GM06990 (cell line): ENCODE data around the gene SLC11A2.

Experiments
- DNase-seq: peaks from one replicate; pipeline ENCODE4 v3.0.0-alpha.2; 2011; ENCODE audit not compliant: insufficient read length; ENCODE audit errors: extremely low read depth
- H3K27me3 ChIP-seq: replicated peaks from 2 replicates; pipeline ENCODE4 v1.6.0; 2011; ENCODE audit warnings: low read length; ENCODE audit not compliant: control insufficient read depth, insufficient read depth
- H3K36me3 ChIP-seq: 2 replicates; pipeline ENCODE4 v1.5.1; 2011; ENCODE audit warnings: low read length; ENCODE audit not compliant: control insufficient read depth, insufficient read depth
- H3K4me3 ChIP-seq: replicated peaks from 2 replicates; pipeline ENCODE4 v1.5.1; 2011; ENCODE audit warnings: low read depth, mild to moderate bottlenecking, control low read depth, low read length
- TF ChIP-seq, protein P1 (sequence below): IDR thresholded peaks from 2 replicates; pipeline ENCODE4 v1.5.1; 2011; ENCODE audit warnings: low read length, control low read depth, mild to moderate bottlenecking, inconsistent platforms; ENCODE audit not compliant: insufficient read depth, poor library complexity, severe bottlenecking

The SLC11A2 gene

DNA sequence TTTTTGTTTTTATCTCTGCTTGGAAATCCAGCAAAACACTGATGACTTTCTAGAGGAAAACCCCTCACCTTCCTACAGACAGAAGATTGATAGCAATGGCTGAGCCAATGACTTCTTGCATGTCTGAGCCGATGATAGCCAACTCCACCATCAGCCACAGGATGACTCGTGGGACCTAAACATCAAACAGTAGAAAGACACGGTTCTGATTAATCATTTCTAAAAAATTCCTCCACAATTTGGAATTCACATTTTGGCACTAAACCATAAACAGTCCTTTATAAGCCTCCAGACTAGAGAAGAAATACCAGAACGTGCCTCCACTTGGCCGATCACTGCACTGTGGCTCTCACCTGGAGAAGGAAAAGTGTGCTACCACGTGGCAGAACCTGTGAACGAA is 25.9 kb downstream of the SLC11A2 start:
- Histone ChIP-seq H3K27me3 (no peaks in the 10 kb centered on the region), H3K4me3 (no peak overlapping the region), H3K36me3 (peaks cover 3% of the 10 kb centered on the region)
- TF ChIP-seq, protein P1, sequence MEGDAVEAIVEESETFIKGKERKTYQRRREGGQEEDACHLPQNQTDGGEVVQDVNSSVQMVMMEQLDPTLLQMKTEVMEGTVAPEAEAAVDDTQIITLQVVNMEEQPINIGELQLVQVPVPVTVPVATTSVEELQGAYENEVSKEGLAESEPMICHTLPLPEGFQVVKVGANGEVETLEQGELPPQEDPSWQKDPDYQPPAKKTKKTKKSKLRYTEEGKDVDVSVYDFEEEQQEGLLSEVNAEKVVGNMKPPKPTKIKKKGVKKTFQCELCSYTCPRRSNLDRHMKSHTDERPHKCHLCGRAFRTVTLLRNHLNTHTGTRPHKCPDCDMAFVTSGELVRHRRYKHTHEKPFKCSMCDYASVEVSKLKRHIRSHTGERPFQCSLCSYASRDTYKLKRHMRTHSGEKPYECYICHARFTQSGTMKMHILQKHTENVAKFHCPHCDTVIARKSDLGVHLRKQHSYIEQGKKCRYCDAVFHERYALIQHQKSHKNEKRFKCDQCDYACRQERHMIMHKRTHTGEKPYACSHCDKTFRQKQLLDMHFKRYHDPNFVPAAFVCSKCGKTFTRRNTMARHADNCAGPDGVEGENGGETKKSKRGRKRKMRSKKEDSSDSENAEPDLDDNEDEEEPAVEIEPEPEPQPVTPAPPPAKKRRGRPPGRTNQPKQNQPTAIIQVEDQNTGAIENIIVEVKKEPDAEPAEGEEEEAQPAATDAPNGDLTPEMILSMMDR: no peak
- no peak for DNase-seq

DNA sequence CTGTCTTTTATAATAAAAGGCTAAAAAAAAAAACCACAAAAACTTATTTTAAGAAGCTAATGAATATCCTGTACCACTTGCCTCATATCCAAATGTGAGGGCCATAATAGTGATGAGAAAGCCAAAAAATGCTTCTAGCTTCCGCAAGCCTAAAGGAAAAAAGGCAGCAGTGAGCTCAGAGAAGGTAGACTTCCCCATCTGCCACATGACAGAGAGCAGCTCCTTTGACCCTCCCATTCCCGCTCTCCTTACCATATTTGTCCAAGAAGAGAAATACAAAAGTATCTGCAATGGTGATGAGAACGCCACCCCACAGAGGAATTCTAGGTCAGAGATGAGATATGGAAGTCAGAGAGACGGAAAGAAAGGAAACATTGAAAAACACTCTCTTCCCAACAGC is 27.1 kb downstream of the SLC11A2 start:
- TF ChIP-seq, protein P1: no peak

DNA sequence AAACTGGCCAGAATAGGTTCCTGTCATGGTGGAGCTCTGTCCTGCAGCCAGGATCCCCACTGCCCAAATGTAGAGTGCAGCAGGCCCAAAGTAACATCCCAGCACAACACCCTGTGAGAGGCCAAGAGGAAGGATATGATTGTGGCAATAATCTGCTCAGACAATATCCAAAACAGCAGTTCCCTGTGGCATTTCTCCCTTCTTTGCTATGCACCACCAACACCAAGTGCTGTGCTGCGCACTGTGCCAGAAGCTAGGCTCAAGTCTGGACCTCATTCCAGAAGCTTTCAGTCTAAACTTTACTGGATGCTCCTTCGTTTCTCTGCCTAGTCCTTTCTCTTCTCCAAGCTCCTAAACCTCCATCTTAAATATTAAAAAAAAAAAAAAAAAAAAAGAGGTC is 33.4 kb downstream of the SLC11A2 start:
- H3K27me3 ChIP-seq: no peaks in the 10 kb centered on the region
- no peak for DNase-seq
- H3K4me3 ChIP-seq: no peak overlapping the region
- H3K36me3 ChIP-seq: peaks cover 12% of the 10 kb centered on the region
- TF ChIP-seq, protein P1: no peak

More for the DNA sequence above, 27.1 kb downstream of the SLC11A2 start:
- H3K36me3 ChIP-seq: peaks cover 3% of the 10 kb centered on the region
- no peak for DNase-seq
- H3K4me3 ChIP-seq: no peak overlapping the region
- H3K27me3 ChIP-seq: no peaks in the 10 kb centered on the region

DNA sequence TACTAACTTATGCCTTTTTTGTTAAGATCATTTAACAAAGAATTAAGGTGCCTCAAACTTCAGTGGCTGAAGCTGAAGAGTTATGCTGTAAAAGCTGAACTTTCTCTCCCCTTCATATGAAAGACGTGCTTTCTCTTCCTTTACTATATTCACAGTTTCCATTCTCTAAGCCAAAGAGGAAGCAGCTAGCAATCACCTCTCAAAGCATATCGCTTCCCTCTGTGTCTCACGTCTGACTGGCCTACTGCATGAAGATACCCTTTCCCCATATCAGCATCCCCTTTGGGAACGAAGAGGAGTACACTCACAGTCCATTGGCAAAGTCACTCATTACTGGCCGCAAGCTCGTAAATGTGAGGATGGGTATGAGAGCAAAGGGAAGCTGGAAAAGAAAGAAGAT is 34.9 kb downstream of the SLC11A2 start:
- no peak for DNase-seq
- TF ChIP-seq, protein P1: no peak
- H3K4me3 ChIP-seq: no peak overlapping the region
- H3K27me3 ChIP-seq: no peaks in the 10 kb centered on the region
- peaks cover 12% of the 10 kb centered on the region for H3K36me3 ChIP-seq

DNA sequence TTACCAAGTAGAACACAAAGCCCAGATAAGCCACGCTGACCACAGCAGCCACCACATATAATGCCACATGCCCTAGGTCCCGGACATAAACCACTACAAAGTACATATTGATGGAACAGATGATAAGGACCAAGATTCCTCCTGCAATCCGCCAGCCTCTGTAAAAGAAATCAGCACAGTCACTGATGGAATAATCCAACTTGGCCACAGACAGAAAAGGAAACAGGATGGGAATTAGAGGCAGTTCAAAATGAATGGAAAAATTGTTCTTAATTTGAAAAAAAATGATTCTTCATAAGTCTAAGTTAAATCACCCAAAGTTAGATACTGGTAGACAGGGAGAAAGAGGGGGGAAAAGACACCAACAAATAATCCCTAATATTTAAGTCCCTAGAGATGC is 35.4 kb downstream of the SLC11A2 start:
- DNase-seq: no peak
- H3K27me3 ChIP-seq: no peaks in the 10 kb centered on the region
- TF ChIP-seq, protein P1: no peak
- H3K4me3 ChIP-seq: no peak overlapping the region
- peaks cover 12% of the 10 kb centered on the region for H3K36me3 ChIP-seq

DNA sequence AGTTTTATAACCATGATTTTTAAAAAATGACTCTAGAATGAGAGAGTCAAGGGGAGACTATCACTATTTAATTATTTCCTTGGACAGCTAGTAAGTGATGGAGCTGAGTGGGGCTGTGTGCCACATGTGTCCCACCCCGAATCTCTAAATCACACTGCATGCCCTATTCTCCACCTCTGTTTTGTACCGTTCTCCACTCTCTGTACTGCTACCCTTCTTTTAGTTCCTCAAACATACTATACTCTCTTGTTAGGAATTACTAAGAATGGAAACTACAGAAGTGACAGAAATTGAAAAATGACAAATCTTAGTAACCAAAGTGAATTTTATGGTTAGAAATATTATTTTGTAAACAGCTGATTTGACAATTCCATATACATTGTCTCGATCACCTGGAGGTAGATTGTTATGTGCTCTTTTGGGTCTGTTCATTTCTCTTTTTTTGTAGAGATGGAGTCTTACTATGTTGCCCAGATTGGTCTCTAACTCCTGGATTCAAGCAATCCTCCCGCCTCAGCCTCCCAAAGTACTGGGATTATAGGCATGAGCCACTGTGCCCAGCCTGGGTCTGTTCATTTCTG is 35.9 kb downstream of the SLC11A2 start:
- Histone ChIP-seq H3K4me3 (no peak overlapping the region), H3K27me3 (no peaks in the 10 kb centered on the region), H3K36me3 (peaks cover 12% of the 10 kb centered on the region)
- TF ChIP-seq, protein P1: no peak
- DNase-seq: no peak
